ENCODE measurements around the gene DYNC2LI1. TPM values are rescaled to one million over a fixed set of nuclear protein-coding genes. Genes with fewer than 3 reads are reported as not detected.

Gene DYNC2LI1
- polyA plus RNA-seq, 2 of the 4 experiments (the other 2 are of a cell fraction) = 22.2 to 44.3 TPM

DNA sequence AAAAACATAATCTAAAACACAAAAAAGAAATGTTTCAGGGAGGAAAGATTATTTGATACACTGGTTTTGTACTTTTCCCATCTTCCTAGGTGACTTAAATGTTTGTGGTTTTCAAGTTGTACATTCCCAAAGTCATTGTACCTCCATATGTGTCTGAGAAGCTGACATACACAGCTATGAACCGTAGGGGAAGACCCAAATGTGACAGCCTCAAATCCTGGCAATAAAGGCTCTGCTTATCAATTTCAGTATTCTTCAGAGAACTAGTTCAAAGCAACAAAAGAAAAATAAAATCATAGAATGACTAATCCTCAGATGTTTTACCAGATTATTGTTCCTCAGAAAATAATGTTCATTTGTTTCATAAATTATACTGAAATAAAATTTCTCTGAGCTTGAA lies 2.5 kb downstream of the DYNC2LI1 start:
- DNase-seq (ENCODE audit: low read depth in 1 of 2, low spot score in 1 of 2) (no peak), FAIRE-seq (no peak), ATAC-seq (no peak)
- CTCF ChIA-PET = no interaction called here
- 78% methylated on average over 1 of the region's 1 CpG for WGBS (ENCODE audit: missing lambda C conversion rate)
- peaks cover 6% of the 10 kb centered on the region; the same call in 1 of the 3 replicates for H3K4me1 ChIP-seq
- no peak overlapping the region for H3K4me2 ChIP-seq
- no peak overlapping the region for H3K4me3 ChIP-seq
- H3K27ac ChIP-seq = no peak overlapping the region
- H3K9me3 ChIP-seq = no peaks in the 10 kb centered on the region
- no peak for TF ChIP-seq KDM1A (IDR thresholded peaks at IDR 0.05; ENCODE audit: low read depth)
- no peak for TF ChIP-seq JUNB (IDR thresholded peaks at IDR 0.05)
- TF ChIP-seq ZC3H11A (IDR thresholded peaks at IDR 0.05) = no peak
- TF ChIP-seq HOXA7 (CRISPR knock-in tag; IDR thresholded peaks at IDR 0.05) = no peak
- TF ChIP-seq TP53 (CRISPR knock-in tag; IDR thresholded peaks at IDR 0.05) = no peak
- TF ChIP-seq EHMT2 (IDR thresholded peaks at IDR 0.05; ENCODE audit: low read depth) = no peak
- no peak for TF ChIP-seq ELK1 (IDR thresholded peaks at IDR 0.05; ENCODE audit: low read depth, low read length)
- TF ChIP-seq NFE2L2 (conservative IDR thresholded peaks at IDR 0.05; ENCODE audit: low read length) = no peak
- no peak for TF ChIP-seq HOXB13 (CRISPR knock-in tag; IDR thresholded peaks at IDR 0.05; ENCODE audit: low read depth)
- TF ChIP-seq PHF8 (IDR thresholded peaks at IDR 0.05; ENCODE audit: borderline replicate concordance, low read depth) = no peak
- TF ChIP-seq CHD4 (IDR thresholded peaks at IDR 0.05; ENCODE audit: borderline replicate concordance) = no peak
- POLR2A ChIA-PET = no interaction called here

DNA sequence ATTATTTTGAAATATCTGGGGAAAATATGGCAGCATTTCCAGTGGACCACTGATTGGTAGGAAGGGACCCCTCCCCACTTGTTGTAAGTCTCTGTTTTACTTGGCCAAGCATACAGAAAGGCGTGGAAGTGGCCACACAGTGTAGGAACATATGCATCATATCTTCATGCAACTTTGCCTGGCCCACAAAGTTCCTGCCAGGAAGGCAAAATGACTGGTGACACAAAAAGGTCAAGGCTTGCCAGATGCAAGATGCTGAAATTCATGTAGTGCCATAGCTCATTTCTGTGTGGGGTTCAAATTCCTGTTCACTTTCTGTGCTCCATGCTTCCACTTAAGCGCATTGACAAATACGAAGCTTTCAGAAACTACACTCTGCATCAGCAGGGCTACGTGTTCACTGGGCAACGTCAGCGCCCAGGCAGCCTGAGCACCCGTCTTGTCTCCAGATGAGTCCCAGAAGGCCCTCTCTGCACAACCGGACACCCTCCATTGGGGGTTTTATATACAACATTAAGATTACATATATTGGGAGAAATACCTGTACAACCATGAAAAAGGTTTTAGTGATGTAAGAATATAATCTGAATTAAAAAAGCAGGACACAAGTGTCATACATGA lies 3.6 kb downstream of the DYNC2LI1 start:
- DNase-seq (ENCODE audit: low read depth in 1 of 2, low spot score in 1 of 2) (no peak), ATAC-seq (no peak), FAIRE-seq (no peak)
- ChIA-PET CTCF (no interaction called here), POLR2A (no interaction called here)
- H3K4me2 ChIP-seq = no peak overlapping the region
- WGBS (ENCODE audit: missing lambda C conversion rate) = 92% methylated on average over 8 of the region's 8 CpGs
- TF ChIP-seq, protein P1, sequence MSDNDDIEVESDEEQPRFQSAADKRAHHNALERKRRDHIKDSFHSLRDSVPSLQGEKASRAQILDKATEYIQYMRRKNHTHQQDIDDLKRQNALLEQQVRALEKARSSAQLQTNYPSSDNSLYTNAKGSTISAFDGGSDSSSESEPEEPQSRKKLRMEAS (IDR thresholded peaks at IDR 0.05) = no peak
- TF ChIP-seq BHLHE40 (IDR thresholded peaks at IDR 0.05; ENCODE audit: low read depth, low read length) = no peak
- no peak for TF ChIP-seq NFE2L2 (conservative IDR thresholded peaks at IDR 0.05; ENCODE audit: low read length)
- no peak for TF ChIP-seq PHF8 (IDR thresholded peaks at IDR 0.05; ENCODE audit: borderline replicate concordance, low read depth)
- TF ChIP-seq ZSCAN20 (CRISPR knock-in tag; IDR thresholded peaks at IDR 0.05) = no peak
- TF ChIP-seq CHD2 (IDR thresholded peaks at IDR 0.05; ENCODE audit: low read length, partially characterized antibody) = no peak
- no peak for TF ChIP-seq JUNB (IDR thresholded peaks at IDR 0.05)
- TF ChIP-seq CBX8 (IDR thresholded peaks at IDR 0.05) = no peak
- no peak for TF ChIP-seq MAFK (IDR thresholded peaks at IDR 0.05; ENCODE audit: partially characterized antibody)
- TF ChIP-seq TFCP2L1 (CRISPR knock-in tag; IDR thresholded peaks at IDR 0.05) = no peak
- TF ChIP-seq RAD21 (conservative IDR thresholded peaks at IDR 0.05 in 1 of 2, IDR thresholded peaks at IDR 0.05 in 1 of 2) = no peak
- no peak for TF ChIP-seq EP300 (IDR thresholded peaks at IDR 0.05)
- TF ChIP-seq SMC3 (IDR thresholded peaks at IDR 0.05) = no peak
- no peak for TF ChIP-seq NPAS2 (CRISPR knock-in tag; IDR thresholded peaks at IDR 0.05; ENCODE audit: borderline replicate concordance)
- no peak for TF ChIP-seq FOXS1 (CRISPR knock-in tag; IDR thresholded peaks at IDR 0.05)
- TF ChIP-seq ZNF302 (CRISPR knock-in tag; IDR thresholded peaks at IDR 0.05) = no peak
- no peak for TF ChIP-seq RFX5 (IDR thresholded peaks at IDR 0.05)
- no peak for TF ChIP-seq TP53 (CRISPR knock-in tag; IDR thresholded peaks at IDR 0.05)
- no peak for TF ChIP-seq EHMT2 (IDR thresholded peaks at IDR 0.05; ENCODE audit: low read depth)
- H3K4me1 ChIP-seq = peaks cover 6% of the 10 kb centered on the region; the same call in 1 of the 3 replicates
- no peaks in the 10 kb centered on the region for H3K9me3 ChIP-seq
- H3K4me3 ChIP-seq = no peak overlapping the region
- H3K27ac ChIP-seq = no peak overlapping the region

GRCh38 chr2:43778233-43778632 lies 4.4 kb downstream of the DYNC2LI1 start:
- no peak for DNase-seq (ENCODE audit: low read depth in 1 of 2, low spot score in 1 of 2)
- FAIRE-seq = no peak
- H3K27ac ChIP-seq = no peak overlapping the region
- ChIA-PET CTCF (no interaction called here), POLR2A (no interaction called here)
- no peaks in the 10 kb centered on the region for H3K9me3 ChIP-seq
- H3K4me3 ChIP-seq = no peak overlapping the region
- WGBS (ENCODE audit: missing lambda C conversion rate) = 88% methylated on average over 8 of the region's 8 CpGs
- no peak for ATAC-seq
- H3K4me2 ChIP-seq = no peak overlapping the region
- peaks cover 6% of the 10 kb centered on the region; the same call in 1 of the 3 replicates for H3K4me1 ChIP-seq
- TF ChIP-seq MAFK (IDR thresholded peaks at IDR 0.05; ENCODE audit: partially characterized antibody) = no peak
- TF ChIP-seq, protein P2, sequence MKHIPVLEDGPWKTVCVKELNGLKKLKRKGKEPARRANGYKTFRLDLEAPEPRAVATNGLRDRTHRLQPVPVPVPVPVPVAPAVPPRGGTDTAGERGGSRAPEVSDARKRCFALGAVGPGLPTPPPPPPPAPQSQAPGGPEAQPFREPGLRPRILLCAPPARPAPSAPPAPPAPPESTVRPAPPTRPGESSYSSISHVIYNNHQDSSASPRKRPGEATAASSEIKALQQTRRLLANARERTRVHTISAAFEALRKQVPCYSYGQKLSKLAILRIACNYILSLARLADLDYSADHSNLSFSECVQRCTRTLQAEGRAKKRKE (CRISPR knock-in tag; IDR thresholded peaks at IDR 0.05; ENCODE audit: low read depth) = no peak

Measured in A549 (cell line).